CD8-positive, alpha-beta memory T cell (primary cell): ENCODE results near the gene LIPH. TPM values are rescaled to one million over a fixed set of nuclear protein-coding genes. Genes with fewer than 3 reads are reported as not detected.
"Not testable (repeated sequence)": the region's sequence is repeated elsewhere in the genome, so short reads cannot be mapped to it uniquely, and the experiment has no call there.

ENCODE experiments used
- CTCF ChIA-PET: fragments of 350-600 bp; sonication (Branson Sonifier 250); formaldehyde crosslinking; loops from one replicate; lab custom pipeline; 2021; ENCODE audit warnings: antibody characterized with exemption; lab: Charles Lee
- POLR2A ChIA-PET: fragments of 350-600 bp; sonication (Branson Sonifier 250); formaldehyde crosslinking; loops from one replicate; lab custom pipeline; 2021; ENCODE audit warnings: antibody characterized with exemption; lab: Charles Lee
- DNase-seq, 5 donors: peaks; one replicate each; pipeline versions ENCODE4 v3.0.0 to v3.0.0-alpha.2; 2020 to 2022; ENCODE audit warnings: mixed read lengths in 1 of 5
- H3K27ac ChIP-seq: one replicate; pipeline ENCODE4 v1.7.0; 2013; ENCODE audit warnings: low read depth, mild to moderate bottlenecking, low read length, moderate library complexity
- H3K27me3 ChIP-seq: 2 replicates; pipeline ENCODE4 v1.7.0; 2013; ENCODE audit warnings: low read length, mild to moderate bottlenecking; ENCODE audit not compliant: insufficient read depth, poor library complexity, severe bottlenecking
- H3K36me3 ChIP-seq: 2 replicates; pipeline ENCODE4 v1.7.0; 2013; ENCODE audit warnings: mild to moderate bottlenecking, low read length, moderate library complexity; ENCODE audit not compliant: insufficient read depth
- H3K4me1 ChIP-seq: 2 replicates; pipeline ENCODE4 v1.7.0; 2013; ENCODE audit warnings: mild to moderate bottlenecking, low read length, moderate library complexity; ENCODE audit not compliant: insufficient read depth
- H3K4me3 ChIP-seq: 2 replicates; pipeline ENCODE4 v1.7.0; 2013; ENCODE audit warnings: mild to moderate bottlenecking, low read length
- H3K9me3 ChIP-seq: 2 replicates; pipeline ENCODE4 v1.7.0; 2013; ENCODE audit warnings: mild to moderate bottlenecking, low read length
- H3K27ac Mint-ChIP-seq, 8 donors: one replicate each; pipeline ENCODE4 v1.8.0; 2020 to 2021; ENCODE audit warnings: mixed read lengths in 8 of 8, mild to moderate bottlenecking in 6 of 8, inconsistent platforms in 3 of 8, moderate library complexity in 3 of 8
- H3K27me3 Mint-ChIP-seq, 2 donors: one replicate each; pipeline ENCODE4 v1.8.0; 2020 to 2021; ENCODE audit warnings: mixed read lengths in 2 of 2, mild to moderate bottlenecking in 1 of 2, moderate library complexity in 1 of 2
- H3K36me3 Mint-ChIP-seq, 3 donors: one replicate each; pipeline ENCODE4 v1.8.0; 2020 to 2021; ENCODE audit warnings: mixed read lengths in 3 of 3, inconsistent platforms in 1 of 3, mild to moderate bottlenecking in 1 of 3
- H3K4me1 Mint-ChIP-seq, 3 donors: one replicate each; pipeline ENCODE4 v1.8.0; 2020 to 2021; ENCODE audit warnings: mixed read lengths in 3 of 3, inconsistent platforms in 1 of 3, mild to moderate bottlenecking in 1 of 3
- H3K4me3 Mint-ChIP-seq, 7 donors: one replicate each; pipeline ENCODE4 v1.8.0; 2020 to 2021; ENCODE audit warnings: mixed read lengths in 7 of 7, mild to moderate bottlenecking in 6 of 7, moderate library complexity in 4 of 7, inconsistent platforms in 2 of 7
- H3K9me3 Mint-ChIP-seq, 5 donors: one replicate each; pipeline ENCODE4 v1.8.0; 2020 to 2022; ENCODE audit warnings: mixed read lengths in 5 of 5, mild to moderate bottlenecking in 3 of 5, moderate library complexity in 2 of 5, inconsistent platforms in 1 of 5
- polyA plus RNA-seq: library from polyadenylated mRNA; unstranded; fragments of 300-500 nt; fragmentation: Illumina TruSeq; gene quantifications from one replicate; pipeline ENCODE4 v1.2.3, GENCODE V29; 2021
- total RNA-seq, 2 experiments: library from RNA; stranded (reverse); gene quantifications; one replicate each; pipeline ENCODE4 v1.2.3, GENCODE V29; 2021

Gene LIPH
- total and polyA plus RNA-seq, 3 experiments from 2014 or later: not detected

GRCh38 chr3:185560676-185561075 lies 8.3 kb upstream of the LIPH start:
- H3K4me3 Mint-ChIP-seq: peak overlapping the region in 1 of 7 donors; percentile 32
- H3K9me3 Mint-ChIP-seq: no peaks in the 10 kb centered on the region
- H3K36me3 Mint-ChIP-seq: no peaks in the 10 kb centered on the region
- CTCF ChIA-PET: interaction anchor here (3.0 kb wide), 1 partner anchor 13 kb away, joined by 25 read pairs; no protein-coding TSS in a partner anchor
- DNase-seq: no peak
- H3K9me3 ChIP-seq: no peaks in the 10 kb centered on the region
- no peak overlapping the region for H3K4me3 ChIP-seq
- POLR2A ChIA-PET: no interaction called here
- peaks cover 25% of the 10 kb centered on the region in 2 donors for H3K27me3 Mint-ChIP-seq
- H3K27ac ChIP-seq: no peak overlapping the region
- peaks cover 11 to 13% (median 12%) of the 10 kb centered on the region in 3 donors for H3K4me1 Mint-ChIP-seq
- H3K4me1 ChIP-seq: no peaks in the 10 kb centered on the region
- H3K27ac Mint-ChIP-seq: no peak overlapping the region
- no peaks in the 10 kb centered on the region for H3K36me3 ChIP-seq
- H3K27me3 ChIP-seq: no peaks in the 10 kb centered on the region

- peak overlapping the region in 5 of 7 donors; percentile 41 to 62 (median 46) for H3K4me3 Mint-ChIP-seq
- ChIA-PET CTCF (interaction anchor here (0.9 to 3.0 kb wide), 5 partner anchors 14 to 61 kb away, joined by 3 to 25 read pairs (median 4); partner anchors contain the start of genes SENP2 and TMEM41A), POLR2A (interaction anchor here (1.3 kb wide), 1 partner anchor 27 kb away, joined by 9 read pairs; the partner anchor contains the start of gene SENP2)
- no peaks in the 10 kb centered on the region for H3K36me3 Mint-ChIP-seq
- no peaks in the 10 kb centered on the region for H3K9me3 Mint-ChIP-seq
- Histone ChIP-seq H3K27me3 (no peaks in the 10 kb centered on the region), H3K4me1 (no peaks in the 10 kb centered on the region), H3K9me3 (no peaks in the 10 kb centered on the region), H3K27ac (no peak overlapping the region), H3K36me3 (no peaks in the 10 kb centered on the region), H3K4me3 (no peak overlapping the region)
- no peak overlapping the region for H3K27ac Mint-ChIP-seq
- no peak for DNase-seq
- H3K4me1 Mint-ChIP-seq: peaks cover 11 to 13% (median 12%) of the 10 kb centered on the region in 3 donors
- H3K27me3 Mint-ChIP-seq: peaks cover 25% of the 10 kb centered on the region in 2 donors
Observed at GRCh38 chr3:185559706-185560090, 7.3 kb upstream of the LIPH start.

- H3K27ac ChIP-seq: peak overlapping the region; percentile 11
- no peaks in the 10 kb centered on the region for H3K36me3 ChIP-seq
- peaks cover 25% of the 10 kb centered on the region in 2 donors for H3K27me3 Mint-ChIP-seq
- H3K9me3 Mint-ChIP-seq: no peaks in the 10 kb centered on the region
- POLR2A ChIA-PET: interaction anchor here (1.3 kb wide), 1 partner anchor 28 kb away, joined by 9 read pairs; the partner anchor contains the start of gene SENP2
- peak overlapping the region in 1 of 7 donors; percentile 3 for H3K4me3 Mint-ChIP-seq
- no peaks in the 10 kb centered on the region for H3K36me3 Mint-ChIP-seq
- H3K27me3 ChIP-seq: no peaks in the 10 kb centered on the region
- DNase-seq: no peak
- CTCF ChIA-PET: interaction anchor here (0.6 to 3.0 kb wide), 5 partner anchors 16 to 59 kb away, joined by 3 to 25 read pairs (median 4); partner anchors contain the start of genes SENP2 and TMEM41A
- H3K27ac Mint-ChIP-seq: no peak overlapping the region
- H3K4me3 ChIP-seq: no peak overlapping the region
- no peaks in the 10 kb centered on the region for H3K4me1 ChIP-seq
- H3K9me3 ChIP-seq: no peaks in the 10 kb centered on the region
- peaks cover 11 to 13% (median 12%) of the 10 kb centered on the region in 3 donors for H3K4me1 Mint-ChIP-seq
Observed at GRCh38 chr3:185558395-185558794, 6.0 kb upstream of the LIPH start.

GRCh38 chr3:185556640-185557039 lies 4.3 kb upstream of the LIPH start:
- H3K4me3 ChIP-seq, H3K36me3 ChIP-seq, POLR2A ChIA-PET, H3K9me3 ChIP-seq, DNase-seq, H3K27ac ChIP-seq, H3K9me3 Mint-ChIP-seq, H3K27me3 ChIP-seq, H3K36me3 Mint-ChIP-seq, CTCF ChIA-PET, H3K4me3 Mint-ChIP-seq, H3K4me1 ChIP-seq: not testable (repeated sequence)
- H3K27me3 Mint-ChIP-seq: peaks cover 17 to 22% of the 10 kb centered on the region in 2 donors
- peak overlapping the region in 1 of 8 donors; percentile 50 for H3K27ac Mint-ChIP-seq
- peaks cover 14 to 19% (median 17%) of the 10 kb centered on the region in 3 donors for H3K4me1 Mint-ChIP-seq

GRCh38 chr3:185555860-185556347 lies 3.5 kb upstream of the LIPH start:
- DNase-seq: no peak
- Mint-ChIP-seq H3K27me3 (peaks cover 12 to 22% of the 10 kb centered on the region in 2 donors), H3K4me1 (peaks cover 11 to 19% (median 17%) of the 10 kb centered on the region in 3 donors), H3K27ac (no peak overlapping the region), H3K9me3 (no peaks in the 10 kb centered on the region), H3K36me3 (no peaks in the 10 kb centered on the region), H3K4me3 (no peak overlapping the region)
- ChIA-PET POLR2A (no interaction called here), CTCF (no interaction called here)
- Histone ChIP-seq H3K4me3 (no peak overlapping the region), H3K27me3 (no peaks in the 10 kb centered on the region), H3K4me1 (no peaks in the 10 kb centered on the region), H3K9me3 (no peaks in the 10 kb centered on the region), H3K27ac (no peak overlapping the region), H3K36me3 (no peaks in the 10 kb centered on the region)

GRCh38 chr3:185555101-185555501 lies 2.7 kb upstream of the LIPH start:
- Mint-ChIP-seq H3K4me3 (no peak overlapping the region), H3K4me1 (peaks cover 11 to 19% (median 17%) of the 10 kb centered on the region in 3 donors), H3K27ac (peak overlapping the region in 1 of 8 donors; percentile 38), H3K27me3 (peaks cover 7 to 14% of the 10 kb centered on the region in 2 donors), H3K36me3 (no peaks in the 10 kb centered on the region), H3K9me3 (no peaks in the 10 kb centered on the region)
- no peak overlapping the region for H3K27ac ChIP-seq
- no peaks in the 10 kb centered on the region for H3K4me1 ChIP-seq
- DNase-seq: no peak
- H3K27me3 ChIP-seq: no peaks in the 10 kb centered on the region
- no peak overlapping the region for H3K4me3 ChIP-seq
- no peaks in the 10 kb centered on the region for H3K36me3 ChIP-seq
- CTCF ChIA-PET: no interaction called here
- no peaks in the 10 kb centered on the region for H3K9me3 ChIP-seq
- POLR2A ChIA-PET: no interaction called here

- Histone ChIP-seq H3K4me3 (no peak overlapping the region), H3K9me3 (no peaks in the 10 kb centered on the region), H3K36me3 (no peaks in the 10 kb centered on the region), H3K4me1 (no peaks in the 10 kb centered on the region), H3K27ac (no peak overlapping the region), H3K27me3 (no peaks in the 10 kb centered on the region)
- Mint-ChIP-seq H3K27ac (no peak overlapping the region), H3K4me3 (no peak overlapping the region), H3K27me3 (peaks cover 0 to 2% of the 10 kb centered on the region in 2 donors), H3K9me3 (no peaks in the 10 kb centered on the region), H3K4me1 (peaks cover 3 to 7% (median 7%) of the 10 kb centered on the region in 3 donors), H3K36me3 (no peaks in the 10 kb centered on the region)
- DNase-seq: no peak
- CTCF ChIA-PET: no interaction called here
- POLR2A ChIA-PET: no interaction called here
Observed at GRCh38 chr3:185549651-185550111, 2.7 kb downstream of the LIPH start.

- Mint-ChIP-seq H3K9me3 (no peaks in the 10 kb centered on the region), H3K4me3 (no peak overlapping the region), H3K4me1 (peaks cover 3 to 7% (median 7%) of the 10 kb centered on the region in 3 donors), H3K27ac (peak overlapping the region in 1 of 8 donors; percentile 77), H3K36me3 (no peaks in the 10 kb centered on the region), H3K27me3 (peaks cover 0 to 5% of the 10 kb centered on the region in 2 donors)
- ChIA-PET POLR2A (no interaction called here), CTCF (no interaction called here)
- no peaks in the 10 kb centered on the region for H3K27me3 ChIP-seq
- no peaks in the 10 kb centered on the region for H3K9me3 ChIP-seq
- no peaks in the 10 kb centered on the region for H3K4me1 ChIP-seq
- no peak overlapping the region for H3K4me3 ChIP-seq
- H3K27ac ChIP-seq: no peak overlapping the region
- H3K36me3 ChIP-seq: no peaks in the 10 kb centered on the region
- DNase-seq: no peak
Observed at GRCh38 chr3:185549122-185549521, 3.3 kb downstream of the LIPH start.
